Breast epithelium (tissue), 4 donors: Measurements from ENCODE around the gene CDC42SE2. TPM values are rescaled to one million over a fixed set of nuclear protein-coding genes. Genes with fewer than 3 reads are reported as not detected.

ENCODE experiments used
- DNase-seq, 2 donors: peaks; one replicate each; pipeline ENCODE4 v3.0.0-alpha.2; 2019; ENCODE audit warnings: low spot score in 2 of 2
- H3K27ac ChIP-seq, 2 donors: fragments of 200-600 bp; sonication (generic) in 1 of 2; one replicate each; pipeline ENCODE4 v1.5.1; 2016 to 2019; ENCODE audit warnings: mild to moderate bottlenecking in 1 of 2
- H3K27me3 ChIP-seq, 2 donors: fragments of 200-600 bp; sonication (generic) in 1 of 2; one replicate each; pipeline versions ENCODE4 v1.5.1 to v1.6.0; 2017 to 2019; ENCODE audit warnings: control low read depth in 1 of 2, mild to moderate bottlenecking in 1 of 2
- H3K36me3 ChIP-seq: fragments of 200-600 bp; one replicate; pipeline ENCODE4 v1.5.1; 2019
- H3K4me1 ChIP-seq, 2 donors: fragments of 200-600 bp; sonication (generic); one replicate each; pipeline ENCODE4 v1.5.1; 2016 to 2019; ENCODE audit warnings: control low read depth in 1 of 2
- H3K4me3 ChIP-seq, 3 donors: fragments of 200-600 bp; sonication (generic); 1 replicate in 2 of 3; 2 replicates in 1 of 3; pipeline ENCODE4 v1.5.1; 2016 to 2019; ENCODE audit warnings: mild to moderate bottlenecking in 3 of 3, moderate library complexity in 2 of 3
- H3K9me3 ChIP-seq, 2 donors: fragments of 200-600 bp; sonication (generic) in 1 of 2; one replicate each; pipeline ENCODE4 v1.5.1; 2016 to 2019; ENCODE audit warnings: control low read depth in 1 of 2
- CTCF ChIP-seq, 3 donors: fragments of 450-650 bp; IDR thresholded peaks; one replicate each; pipeline ENCODE4 v1.5.1; 2016 to 2017; ENCODE audit warnings: antibody characterized with exemption in 3 of 3, mild to moderate bottlenecking in 3 of 3, moderate library complexity in 3 of 3
- POLR2A ChIP-seq: fragments of 450-650 bp; IDR thresholded peaks from one replicate; pipeline ENCODE4 v1.6.1; 2016; ENCODE audit warnings: antibody characterized with exemption, mild to moderate bottlenecking, moderate library complexity
- POLR2AphosphoS5 ChIP-seq, 3 donors: sonication (generic); formaldehyde crosslinking; IDR thresholded peaks; one replicate each; pipeline ENCODE4 v1.6.1; 2017; ENCODE audit warnings: antibody characterized with exemption in 3 of 3
- intact Hi-C: fragments of 100-400 bp; cut with DNase I; formaldehyde crosslinking; loops from one replicate; pipeline ENCODE4 v1.15.1; 2023; ENCODE audit warnings: low total_unique reads
- total RNA-seq, 3 donors: library from RNA; depleted of rRNA; stranded (reverse); fragments of >200 nt; gene quantifications; one replicate each; pipeline ENCODE4 v1.1.0, GENCODE V29; 2016

Gene CDC42SE2
- total RNA-seq, 3 donors from 2014 or later = 39.4 to 82.8 (median 41.0) TPM

- Histone ChIP-seq H3K4me1 (no peaks in the 10 kb centered on the region), H3K27ac (no peak overlapping the region), H3K27me3 (no peaks in the 10 kb centered on the region), H3K36me3 (no peaks in the 10 kb centered on the region), H3K4me3 (no peak overlapping the region), H3K9me3 (no peaks in the 10 kb centered on the region)
- intact Hi-C loops = loop anchor here (1.0 kb wide), 1 partner anchor 13 kb away; no protein-coding TSS in a partner anchor
- no peak for DNase-seq
- TF ChIP-seq POLR2AphosphoS5 (IDR thresholded peaks at IDR 0.05) = no peak
- TF ChIP-seq POLR2A = no peak
- TF ChIP-seq CTCF (IDR thresholded peaks at IDR 0.05) = no peak
Observed at GRCh38 chr5:131279204-131279603, 15.4 kb downstream of the CDC42SE2 start.

DNA sequence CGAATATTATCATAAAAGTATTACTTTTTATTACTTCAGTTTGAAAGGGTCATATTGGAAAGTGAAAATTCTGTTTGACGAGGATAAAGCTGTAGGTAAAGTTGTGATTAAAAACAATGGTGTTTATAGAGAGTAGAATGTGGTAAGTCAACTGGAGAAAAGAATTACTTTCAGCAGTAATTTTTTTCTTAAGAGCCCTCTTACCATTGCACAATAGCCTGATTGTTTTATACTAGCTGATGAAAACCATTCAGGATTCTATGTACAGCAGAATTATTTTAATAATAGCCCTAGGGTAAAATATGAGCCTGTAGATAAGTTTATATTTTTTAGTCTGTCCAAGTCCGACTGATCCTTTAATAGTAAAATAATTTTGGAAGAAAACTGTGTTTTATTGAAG lies 16.6 kb downstream of the CDC42SE2 start:
- H3K4me1 ChIP-seq = no peaks in the 10 kb centered on the region
- H3K27ac ChIP-seq = peak overlapping the region; percentile 13 to 68
- no peak for DNase-seq
- H3K36me3 ChIP-seq = no peaks in the 10 kb centered on the region
- intact Hi-C loops = no loop called here
- no peak for TF ChIP-seq POLR2A
- TF ChIP-seq POLR2AphosphoS5 (IDR thresholded peaks at IDR 0.05) = no peak
- TF ChIP-seq CTCF (IDR thresholded peaks at IDR 0.05) = no peak
- H3K27me3 ChIP-seq = no peaks in the 10 kb centered on the region
- H3K4me3 ChIP-seq = no peak overlapping the region
- no peaks in the 10 kb centered on the region for H3K9me3 ChIP-seq

GRCh38 chr5:131281133-131281867 lies 17.4 kb downstream of the CDC42SE2 start:
- TF ChIP-seq POLR2AphosphoS5 (IDR thresholded peaks at IDR 0.05) (no peak), POLR2A (no peak), CTCF (IDR thresholded peaks at IDR 0.05) (no peak)
- Histone ChIP-seq H3K4me1 (no peaks in the 10 kb centered on the region), H3K36me3 (no peaks in the 10 kb centered on the region), H3K4me3 (peak overlapping the region in 1 of 3 donors; percentile 34), H3K27me3 (no peaks in the 10 kb centered on the region), H3K9me3 (no peaks in the 10 kb centered on the region), H3K27ac (peak overlapping the region; percentile 67 to 68)
- intact Hi-C loops = no loop called here
- DNase-seq = no peak

DNA sequence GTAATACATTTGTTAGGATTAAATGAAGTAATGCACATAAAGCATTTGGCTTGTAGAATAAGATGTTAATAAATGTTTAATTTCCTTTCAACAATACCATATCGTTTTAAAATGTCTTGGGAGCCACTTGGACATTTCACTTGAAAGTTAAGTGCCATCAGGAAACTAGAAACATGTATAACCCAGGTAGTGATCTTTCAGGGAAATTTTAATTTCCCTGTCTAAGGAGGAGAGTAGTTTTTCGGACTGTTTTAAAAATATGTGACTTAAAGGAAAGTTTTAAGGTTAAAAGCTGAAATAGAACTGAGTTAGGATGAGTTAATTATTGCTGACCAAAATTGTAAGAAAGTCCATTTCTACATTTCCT lies 18.0 kb downstream of the CDC42SE2 start:
- Histone ChIP-seq H3K9me3 (no peaks in the 10 kb centered on the region), H3K27ac (peak overlapping the region; percentile 67 to 68), H3K4me3 (peak overlapping the region in 1 of 3 donors; percentile 34), H3K36me3 (no peaks in the 10 kb centered on the region), H3K4me1 (no peaks in the 10 kb centered on the region), H3K27me3 (no peaks in the 10 kb centered on the region)
- intact Hi-C loops = no loop called here
- TF ChIP-seq CTCF (IDR thresholded peaks at IDR 0.05) (no peak), POLR2A (no peak), POLR2AphosphoS5 (IDR thresholded peaks at IDR 0.05) (no peak)
- no peak for DNase-seq

- Histone ChIP-seq H3K9me3 (no peaks in the 10 kb centered on the region), H3K4me1 (no peaks in the 10 kb centered on the region), H3K27me3 (no peaks in the 10 kb centered on the region), H3K36me3 (no peaks in the 10 kb centered on the region), H3K4me3 (peak overlapping the region in 1 of 3 donors; percentile 34), H3K27ac (peak overlapping the region; percentile 67 to 68)
- TF ChIP-seq CTCF (IDR thresholded peaks at IDR 0.05) (no peak), POLR2AphosphoS5 (IDR thresholded peaks at IDR 0.05) (no peak), POLR2A (no peak)
- intact Hi-C loops = no loop called here
- no peak for DNase-seq
Observed at GRCh38 chr5:131282235-131282634, 18.4 kb downstream of the CDC42SE2 start.
